Measurements from ENCODE around the gene CUTC. TPM values are rescaled to one million over a fixed set of nuclear protein-coding genes. Genes with fewer than 3 reads are reported as not detected.
A peak's percentile ranks its signal among the peaks of the same experiment; 100 is the strongest.

Gene CUTC
- total RNA-seq, 4 donors from 2014 or later, result 10.3 to 27.4 (median 15.1) TPM

DNA sequence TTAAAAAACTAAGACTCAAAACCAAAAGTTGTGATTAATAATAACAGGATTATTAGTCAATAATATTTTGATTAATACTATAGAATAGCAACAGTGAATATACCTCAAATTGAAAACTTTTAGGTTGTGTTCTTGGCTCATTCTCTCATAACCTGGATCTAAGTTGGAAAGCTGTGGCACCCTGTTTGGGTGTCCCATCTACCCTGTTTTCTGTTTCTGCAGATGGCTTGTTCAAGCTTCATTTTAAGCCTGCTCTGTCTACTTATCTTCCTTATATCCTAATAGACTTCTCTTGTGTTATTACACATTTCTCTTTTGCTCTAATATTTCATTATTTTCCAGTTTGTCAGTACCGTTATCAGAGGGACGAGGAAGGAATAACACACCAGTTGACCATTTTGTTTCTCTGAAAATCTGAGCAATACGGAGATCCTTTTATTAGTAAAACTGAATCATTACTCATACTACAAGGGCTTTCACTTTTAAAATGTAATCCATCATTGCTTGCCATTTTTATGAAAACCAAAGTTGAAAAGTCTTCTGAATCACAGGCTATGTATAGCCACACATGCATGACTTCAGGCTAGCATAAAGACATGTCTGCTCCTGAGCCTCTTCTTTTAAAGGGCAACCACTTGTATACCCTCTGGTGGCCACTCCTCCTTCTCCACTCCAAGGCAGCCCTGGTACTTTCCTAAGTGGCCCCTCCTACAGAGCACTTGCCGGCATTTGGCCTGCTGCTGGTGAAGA is 22.4 kb upstream of the CUTC start:
- H3K27me3 ChIP-seq, result no peaks in the 10 kb centered on the region
- peaks cover 32% of the 10 kb centered on the region for H3K4me1 ChIP-seq
- peaks cover 37% of the 10 kb centered on the region for H3K36me3 ChIP-seq
- TF ChIP-seq POLR2A (IDR thresholded peaks at IDR 0.05) (no peak), EP300 (IDR thresholded peaks at IDR 0.05) (no peak), POLR2AphosphoS5 (IDR thresholded peaks at IDR 0.05) (no peak)
- TF ChIP-seq, protein P1, sequence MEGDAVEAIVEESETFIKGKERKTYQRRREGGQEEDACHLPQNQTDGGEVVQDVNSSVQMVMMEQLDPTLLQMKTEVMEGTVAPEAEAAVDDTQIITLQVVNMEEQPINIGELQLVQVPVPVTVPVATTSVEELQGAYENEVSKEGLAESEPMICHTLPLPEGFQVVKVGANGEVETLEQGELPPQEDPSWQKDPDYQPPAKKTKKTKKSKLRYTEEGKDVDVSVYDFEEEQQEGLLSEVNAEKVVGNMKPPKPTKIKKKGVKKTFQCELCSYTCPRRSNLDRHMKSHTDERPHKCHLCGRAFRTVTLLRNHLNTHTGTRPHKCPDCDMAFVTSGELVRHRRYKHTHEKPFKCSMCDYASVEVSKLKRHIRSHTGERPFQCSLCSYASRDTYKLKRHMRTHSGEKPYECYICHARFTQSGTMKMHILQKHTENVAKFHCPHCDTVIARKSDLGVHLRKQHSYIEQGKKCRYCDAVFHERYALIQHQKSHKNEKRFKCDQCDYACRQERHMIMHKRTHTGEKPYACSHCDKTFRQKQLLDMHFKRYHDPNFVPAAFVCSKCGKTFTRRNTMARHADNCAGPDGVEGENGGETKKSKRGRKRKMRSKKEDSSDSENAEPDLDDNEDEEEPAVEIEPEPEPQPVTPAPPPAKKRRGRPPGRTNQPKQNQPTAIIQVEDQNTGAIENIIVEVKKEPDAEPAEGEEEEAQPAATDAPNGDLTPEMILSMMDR (IDR thresholded peaks at IDR 0.05), result peak in 1 of 2 donors; percentile 8
- H3K4me3 ChIP-seq, result no peak overlapping the region
- no peak for DNase-seq (ENCODE audit: low spot score in 2 of 2)
- 31% methylated on average over 4 of the region's 4 CpGs for WGBS
- no peaks in the 10 kb centered on the region for H3K9me3 ChIP-seq
- no peak overlapping the region for H3K27ac ChIP-seq

DNA sequence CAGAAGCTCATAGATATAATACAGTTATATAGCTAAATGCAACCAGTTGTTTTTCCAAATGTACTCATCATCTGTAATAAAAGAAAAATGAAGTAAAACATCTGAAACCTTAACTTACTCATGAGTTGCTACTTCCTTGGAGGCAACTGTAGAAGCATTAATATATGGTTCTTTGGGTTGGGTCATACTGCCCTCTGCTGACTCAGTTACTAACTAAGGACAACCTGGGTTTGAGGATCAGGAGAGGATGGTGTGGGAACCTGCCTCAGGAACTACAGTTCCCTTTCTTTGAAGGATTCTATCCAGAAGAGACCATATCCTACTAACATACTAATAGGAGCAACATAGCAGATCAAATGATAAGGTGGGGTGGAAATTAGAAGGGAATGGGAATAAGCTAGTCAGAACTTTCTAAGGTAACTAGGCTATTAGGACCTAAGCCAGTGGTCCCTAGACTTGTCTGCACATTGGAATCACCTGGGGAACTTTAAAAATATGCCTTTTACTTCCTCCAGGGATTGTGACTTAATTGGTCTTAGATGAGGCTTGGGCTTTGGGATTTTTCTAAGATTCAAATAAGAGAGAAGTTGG is 20.8 kb upstream of the CUTC start:
- peaks cover 28% of the 10 kb centered on the region for H3K4me1 ChIP-seq
- TF ChIP-seq POLR2AphosphoS5 (IDR thresholded peaks at IDR 0.05), result no peak
- TF ChIP-seq, protein P1 (IDR thresholded peaks at IDR 0.05), result peak; percentile 31 to 35
- H3K27ac ChIP-seq, result no peak overlapping the region
- no peaks in the 10 kb centered on the region for H3K9me3 ChIP-seq
- no peaks in the 10 kb centered on the region for H3K27me3 ChIP-seq
- no peak overlapping the region for H3K4me3 ChIP-seq
- H3K36me3 ChIP-seq, result peaks cover 48% of the 10 kb centered on the region
- DNase-seq (ENCODE audit: low spot score in 2 of 2), result no peak

DNA sequence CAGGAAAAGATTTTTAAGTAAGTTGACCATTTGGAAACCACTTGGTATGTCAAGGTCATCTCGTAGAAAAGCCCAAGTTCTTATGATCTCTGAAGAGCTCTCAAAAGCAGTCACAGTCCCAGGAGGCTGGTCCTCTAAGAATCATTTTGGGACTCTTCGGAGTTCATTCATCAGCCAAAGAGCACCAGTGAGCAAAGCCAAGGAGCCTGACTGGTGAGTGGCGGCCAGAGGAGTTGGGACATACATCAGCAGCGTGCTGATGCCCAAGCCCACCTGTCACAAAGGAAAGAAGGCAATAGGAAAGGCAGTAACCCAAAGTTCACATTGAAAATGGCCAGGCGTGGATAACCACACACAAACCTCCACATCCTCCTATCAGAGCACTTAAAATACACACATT is 17.6 kb upstream of the CUTC start:
- Histone ChIP-seq H3K4me1 (peaks cover 13% of the 10 kb centered on the region), H3K27me3 (no peaks in the 10 kb centered on the region), H3K9me3 (no peaks in the 10 kb centered on the region), H3K27ac (no peak overlapping the region), H3K4me3 (no peak overlapping the region), H3K36me3 (peaks cover 70% of the 10 kb centered on the region)
- 83% methylated on average over 5 of the region's 5 CpGs for WGBS
- TF ChIP-seq POLR2AphosphoS5 (IDR thresholded peaks at IDR 0.05) (no peak), POLR2A (IDR thresholded peaks at IDR 0.05) (no peak), EP300 (IDR thresholded peaks at IDR 0.05) (no peak)
- TF ChIP-seq, protein P1 (IDR thresholded peaks at IDR 0.05), result no peak
- no peak for DNase-seq (ENCODE audit: low spot score in 2 of 2)

DNA sequence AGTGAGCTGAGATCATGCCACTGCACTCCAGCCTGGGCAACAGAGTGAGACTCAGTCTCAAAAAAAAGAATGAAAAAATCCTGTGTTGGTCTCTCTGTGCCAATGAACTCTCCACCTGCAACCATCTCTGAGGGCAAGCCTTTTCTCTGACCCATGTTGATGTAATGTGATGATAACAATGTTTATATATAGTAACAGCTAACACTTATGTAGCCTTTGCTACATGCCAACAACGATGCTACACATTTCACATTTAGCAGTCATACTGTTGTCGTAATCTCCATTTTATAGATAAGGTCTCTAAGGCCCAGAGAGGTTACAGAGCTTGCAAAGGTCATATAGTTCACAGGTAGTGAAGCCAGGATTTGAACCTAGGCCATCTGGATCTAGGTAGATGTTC is 11.6 kb upstream of the CUTC start:
- H3K4me1 ChIP-seq, result no peaks in the 10 kb centered on the region
- peaks cover 97% of the 10 kb centered on the region for H3K36me3 ChIP-seq
- 78% methylated on average over 2 of the region's 2 CpGs for WGBS
- no peaks in the 10 kb centered on the region for H3K9me3 ChIP-seq
- DNase-seq (ENCODE audit: low spot score in 2 of 2), result no peak
- no peak overlapping the region for H3K4me3 ChIP-seq
- TF ChIP-seq, protein P1 (IDR thresholded peaks at IDR 0.05), result no peak
- TF ChIP-seq EP300 (IDR thresholded peaks at IDR 0.05) (no peak), POLR2AphosphoS5 (IDR thresholded peaks at IDR 0.05) (no peak), POLR2A (IDR thresholded peaks at IDR 0.05) (no peak)
- H3K27me3 ChIP-seq, result no peaks in the 10 kb centered on the region
- H3K27ac ChIP-seq, result no peak overlapping the region

DNA sequence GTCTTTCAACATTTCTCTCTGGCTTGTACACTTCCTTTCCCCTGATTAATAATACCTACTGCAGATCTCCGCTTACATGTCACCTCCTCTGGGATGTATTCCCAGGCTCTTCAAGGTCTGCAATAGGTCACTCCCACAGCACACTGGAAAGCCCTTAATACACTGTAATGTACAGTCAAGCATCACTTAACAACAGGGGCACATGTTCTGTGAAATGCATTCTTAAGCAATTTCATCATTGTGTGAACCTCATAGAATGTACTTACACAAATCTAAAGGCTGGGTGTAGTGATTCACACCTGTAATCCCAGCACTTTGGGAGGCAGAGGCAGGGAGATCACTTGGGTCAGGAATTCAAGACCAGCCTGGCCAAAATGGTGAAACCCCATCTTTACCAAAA is 2.0 kb upstream of the CUTC start:
- TF ChIP-seq POLR2A (IDR thresholded peaks at IDR 0.05), result no peak
- no peak for TF ChIP-seq POLR2AphosphoS5 (IDR thresholded peaks at IDR 0.05)
- TF ChIP-seq, protein P1 (IDR thresholded peaks at IDR 0.05), result no peak
- TF ChIP-seq EP300 (IDR thresholded peaks at IDR 0.05), result no peak
- H3K9me3 ChIP-seq, result no peaks in the 10 kb centered on the region
- peaks cover 33% of the 10 kb centered on the region for H3K36me3 ChIP-seq
- 96% methylated on average over 1 of the region's 1 CpG for WGBS
- H3K27me3 ChIP-seq, result no peaks in the 10 kb centered on the region
- no peak for DNase-seq (ENCODE audit: low spot score in 2 of 2)
- no peak overlapping the region for H3K4me3 ChIP-seq
- no peak overlapping the region for H3K27ac ChIP-seq
- H3K4me1 ChIP-seq, result peaks cover 26% of the 10 kb centered on the region

Measured in suprapubic skin (tissue), 4 donors.